ENCODE results near the gene SLC37A3. TPM values are rescaled to one million over a fixed set of nuclear protein-coding genes. Genes with fewer than 3 reads are reported as not detected.

The SLC37A3 gene
- total and polyA plus RNA-seq, 2 of the 13 experiments (the other 11 are each of a cell fraction or from before 2014, with no cell fraction given): 21.3 to 27.9 TPM

- TF ChIP-seq PAXIP1 (CRISPR knock-in tag; conservative IDR thresholded peaks at IDR 0.05) (no peak), LRRFIP1 (CRISPR knock-in tag; conservative IDR thresholded peaks at IDR 0.05) (no peak), IRF1 (CRISPR knock-in tag; IDR thresholded peaks at IDR 0.05; ENCODE audit: low read depth) (no peak), BCLAF1 (IDR thresholded peaks at IDR 0.05) (no peak), ZNF816 (CRISPR knock-in tag; IDR thresholded peaks at IDR 0.05; ENCODE audit: borderline replicate concordance) (no peak), SP5 (CRISPR knock-in tag; IDR thresholded peaks at IDR 0.05; ENCODE audit: borderline replicate concordance, low read depth) (no peak)
Measured at GRCh38 chr7:140433396-140433795, 35.1 kb upstream of the SLC37A3 start (continued).

Measured in HepG2 (cell line).